Measurements from ENCODE around the gene ARHGEF3.

DNA sequence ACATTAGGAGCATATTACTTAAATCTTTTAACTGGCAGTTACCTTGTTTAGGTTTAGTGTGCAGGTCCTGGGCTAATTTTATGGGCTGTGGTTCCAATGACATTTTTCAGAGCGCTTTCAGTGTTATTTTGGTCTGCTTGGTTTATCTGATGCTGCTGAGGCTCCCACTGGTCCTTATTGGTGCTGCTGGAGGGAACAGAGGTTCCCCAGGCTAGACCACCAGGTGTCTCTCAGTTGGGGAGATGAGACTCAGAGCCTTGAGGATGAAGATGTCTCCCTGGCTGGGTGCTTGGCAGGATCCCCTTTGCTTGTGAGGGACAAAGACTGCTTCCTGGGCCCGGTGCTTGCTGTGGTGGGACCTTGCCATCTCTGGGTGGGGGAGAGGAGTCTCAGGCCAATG, 90.4 kb downstream of the ARHGEF3 start:
- TF ChIP-seq CTCF (conservative IDR thresholded peaks at IDR 0.05; ENCODE audit: low read depth, low read length), result no peak
- no peak for TF ChIP-seq EZH2 (IDR thresholded peaks at IDR 0.05; ENCODE audit: borderline replicate concordance, low read depth, low read length, poor library complexity, severe bottlenecking)

Data from A673 (cell line).